Calu3 (cell line): ENCODE results near the gene NEIL1. TPM values are rescaled to one million over a fixed set of nuclear protein-coding genes. Genes with fewer than 3 reads are reported as not detected.

Source experiments
- BruUV-seq: library from RNA; stranded (reverse); fragments of 400-500 nt; replicated peaks from 2 replicates; lab custom pipeline; 2021; lab: Mats Ljungman, UMichigan
- CTCF ChIA-PET: fragments of 300-600 bp; sonication (Branson Sonifier 250); formaldehyde crosslinking; loops from one replicate; lab custom pipeline; 2022; ENCODE audit warnings: antibody characterized with exemption; lab: Charles Lee
- DNase-seq: peaks from one replicate; pipeline ENCODE4 v3.0.0; 2022
- H3K27ac Mint-ChIP-seq: one replicate; pipeline ENCODE4 v1.8.0; 2022; ENCODE audit warnings: mixed read lengths; ENCODE audit not compliant: unreplicated experiment
- H3K27me3 Mint-ChIP-seq: one replicate; pipeline ENCODE4 v1.8.0; 2022; ENCODE audit warnings: mixed read lengths; ENCODE audit not compliant: unreplicated experiment
- H3K36me3 Mint-ChIP-seq: one replicate; pipeline ENCODE4 v1.8.0; 2022; ENCODE audit warnings: mild to moderate bottlenecking, moderate library complexity, mixed read lengths; ENCODE audit not compliant: insufficient read depth, unreplicated experiment
- H3K4me1 Mint-ChIP-seq: one replicate; pipeline ENCODE4 v1.8.0; 2022; ENCODE audit warnings: mild to moderate bottlenecking, low read depth, mixed read lengths; ENCODE audit not compliant: unreplicated experiment
- H3K4me3 Mint-ChIP-seq: one replicate; pipeline ENCODE4 v1.8.0; 2022; ENCODE audit warnings: mild to moderate bottlenecking, low read depth, moderate library complexity, mixed read lengths; ENCODE audit not compliant: unreplicated experiment
- H3K9me3 Mint-ChIP-seq: one replicate; pipeline ENCODE4 v1.8.0; 2022; ENCODE audit warnings: low read depth, mixed read lengths; ENCODE audit not compliant: unreplicated experiment
- CTCF ChIP-seq: fragments of 200-600 bp; IDR thresholded peaks from one replicate; pipeline ENCODE4 v1.8.0; 2022; ENCODE audit warnings: antibody characterized with exemption; ENCODE audit not compliant: unreplicated experiment
- intact Hi-C: fragments of 100-400 bp; cut with micrococcal nuclease; formaldehyde crosslinking; loops from one replicate; pipeline ENCODE4 v1.10.0; 2022; ENCODE audit not compliant: unreplicated experiment
- total RNA-seq: library from RNA; stranded (reverse); gene quantifications from 2 replicates; pipeline ENCODE4 v1.2.3, GENCODE V29; 2022

NEIL1 gene
- total RNA-seq, 1 experiment from 2014 or later = 13.2 TPM

GRCh38 chr15:75357976-75358673 lies 11.3 kb downstream of the NEIL1 start:
- BruUV-seq = no TSS peak
- Mint-ChIP-seq H3K9me3 (no peaks in the 10 kb centered on the region), H3K27ac (no peak overlapping the region), H3K36me3 (peaks cover 57% of the 10 kb centered on the region), H3K27me3 (no peaks in the 10 kb centered on the region), H3K4me3 (no peak overlapping the region), H3K4me1 (no peaks in the 10 kb centered on the region)
- TF ChIP-seq CTCF = no peak
- intact Hi-C loops = no loop called here
- DNase-seq = no peak
- CTCF ChIA-PET = interaction anchor here (1.0 kb wide), 1 partner anchor 10 kb away, joined by 4 read pairs; no protein-coding TSS in a partner anchor

- no TSS peak for BruUV-seq
- no peak for DNase-seq
- no peak for TF ChIP-seq CTCF
- Mint-ChIP-seq H3K27ac (no peak overlapping the region), H3K36me3 (peaks cover 50% of the 10 kb centered on the region), H3K4me3 (no peak overlapping the region), H3K9me3 (no peaks in the 10 kb centered on the region), H3K4me1 (no peaks in the 10 kb centered on the region), H3K27me3 (no peaks in the 10 kb centered on the region)
- CTCF ChIA-PET = no interaction called here
- intact Hi-C loops = no loop called here
Measured at GRCh38 chr15:75358771-75359536, 12.1 kb downstream of the NEIL1 start.

GRCh38 chr15:75359537-75360250 lies 12.9 kb downstream of the NEIL1 start:
- no peak for TF ChIP-seq CTCF

GRCh38 chr15:75360391-75360790 lies 13.6 kb downstream of the NEIL1 start:
- BruUV-seq = no TSS peak
- Mint-ChIP-seq H3K4me1 (no peaks in the 10 kb centered on the region), H3K27me3 (no peaks in the 10 kb centered on the region), H3K4me3 (no peak overlapping the region), H3K27ac (no peak overlapping the region), H3K36me3 (peaks cover 45% of the 10 kb centered on the region), H3K9me3 (no peaks in the 10 kb centered on the region)
- no peak for DNase-seq
- CTCF ChIA-PET = no interaction called here
- intact Hi-C loops = loop anchor here (10.0 kb wide), 1 partner anchor 284 kb away; the partner anchor contains the start of genes IMP3 and SNX33
- no peak for TF ChIP-seq CTCF

More at GRCh38 chr15:75359537-75360250, 12.9 kb downstream of the NEIL1 start:
- Mint-ChIP-seq H3K4me1 (no peaks in the 10 kb centered on the region), H3K27me3 (no peaks in the 10 kb centered on the region), H3K9me3 (no peaks in the 10 kb centered on the region), H3K36me3 (peaks cover 51% of the 10 kb centered on the region), H3K27ac (no peak overlapping the region), H3K4me3 (no peak overlapping the region)
- no peak for DNase-seq
- intact Hi-C loops = loop anchor here (10.0 kb wide), 1 partner anchor 285 kb away; the partner anchor contains the start of genes IMP3 and SNX33
- CTCF ChIA-PET = no interaction called here
- no TSS peak for BruUV-seq
